ENCODE results near the gene SYMPK. TPM values are rescaled to one million over a fixed set of nuclear protein-coding genes. Genes with fewer than 3 reads are reported as not detected.

Gene SYMPK
- total and polyA plus RNA-seq, 2 donors from 2014 or later = 61.5 to 77.4 TPM

DNA sequence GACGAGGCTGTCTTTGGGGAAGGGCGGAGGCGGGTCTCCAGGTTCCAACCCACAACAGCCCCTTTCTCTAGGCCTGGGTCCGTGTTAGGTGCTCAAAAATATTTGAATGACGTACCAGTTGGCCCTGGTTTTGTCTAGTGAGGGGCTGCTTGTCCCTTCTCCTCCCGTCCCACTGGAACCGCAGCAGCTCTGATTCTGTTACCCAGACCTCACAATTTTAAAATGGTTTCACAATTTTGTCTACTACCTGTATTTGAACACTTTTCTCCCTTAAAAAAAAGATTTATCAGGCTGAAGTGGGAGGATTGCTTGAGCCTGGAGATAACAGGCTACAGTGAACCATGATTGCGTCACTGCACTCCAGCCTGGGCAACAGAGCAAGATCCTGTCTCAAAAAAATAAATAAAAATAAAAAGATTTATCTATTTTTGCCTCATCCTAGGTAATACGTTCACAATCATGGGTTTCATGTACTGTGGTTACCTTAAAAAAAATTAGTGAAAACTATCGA is 24.3 kb upstream of the SYMPK start:
- H3K4me1 ChIP-seq (ENCODE audit: control insufficient read depth in 2 of 3, insufficient read depth in 2 of 3, low read depth in 1 of 3, low read length in 3 of 3) = peaks cover 0 to 27% (median 7%) of the 10 kb centered on the region in 3 donors
- FAIRE-seq = no peak
- H3K27me3 ChIP-seq (ENCODE audit: control insufficient read depth, insufficient read depth, low read length) = no peaks in the 10 kb centered on the region
- peak overlapping the region; percentile 12 to 97 (median 71) for H3K9ac ChIP-seq (ENCODE audit: low read length in 3 of 3)
- peak in 1 of 5 donors; percentile 66 for DNase-seq
- H3K4me3 ChIP-seq (ENCODE audit: low read length in 3 of 3) = peak overlapping the region; percentile 50 to 86 (median 70)
- peak overlapping the region; percentile 94 to 95 for H3K27ac ChIP-seq (ENCODE audit: low read depth in 2 of 2, low read length in 2 of 2)
- no peaks in the 10 kb centered on the region for H3K36me3 ChIP-seq (ENCODE audit: control insufficient read depth in 2 of 3, insufficient read depth in 3 of 3, low read length in 3 of 3)
- intact Hi-C loops (cut with DNase I) = no loop called here
- no peaks in the 10 kb centered on the region for H3K9me3 ChIP-seq (ENCODE audit: control insufficient read depth in 2 of 3, insufficient read depth in 1 of 3, low read length in 3 of 3)
- TF ChIP-seq, protein P1, sequence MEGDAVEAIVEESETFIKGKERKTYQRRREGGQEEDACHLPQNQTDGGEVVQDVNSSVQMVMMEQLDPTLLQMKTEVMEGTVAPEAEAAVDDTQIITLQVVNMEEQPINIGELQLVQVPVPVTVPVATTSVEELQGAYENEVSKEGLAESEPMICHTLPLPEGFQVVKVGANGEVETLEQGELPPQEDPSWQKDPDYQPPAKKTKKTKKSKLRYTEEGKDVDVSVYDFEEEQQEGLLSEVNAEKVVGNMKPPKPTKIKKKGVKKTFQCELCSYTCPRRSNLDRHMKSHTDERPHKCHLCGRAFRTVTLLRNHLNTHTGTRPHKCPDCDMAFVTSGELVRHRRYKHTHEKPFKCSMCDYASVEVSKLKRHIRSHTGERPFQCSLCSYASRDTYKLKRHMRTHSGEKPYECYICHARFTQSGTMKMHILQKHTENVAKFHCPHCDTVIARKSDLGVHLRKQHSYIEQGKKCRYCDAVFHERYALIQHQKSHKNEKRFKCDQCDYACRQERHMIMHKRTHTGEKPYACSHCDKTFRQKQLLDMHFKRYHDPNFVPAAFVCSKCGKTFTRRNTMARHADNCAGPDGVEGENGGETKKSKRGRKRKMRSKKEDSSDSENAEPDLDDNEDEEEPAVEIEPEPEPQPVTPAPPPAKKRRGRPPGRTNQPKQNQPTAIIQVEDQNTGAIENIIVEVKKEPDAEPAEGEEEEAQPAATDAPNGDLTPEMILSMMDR (IDR thresholded peaks at IDR 0.05; ENCODE audit: borderline replicate concordance, extremely low read depth, insufficient read depth) = no peak

DNA sequence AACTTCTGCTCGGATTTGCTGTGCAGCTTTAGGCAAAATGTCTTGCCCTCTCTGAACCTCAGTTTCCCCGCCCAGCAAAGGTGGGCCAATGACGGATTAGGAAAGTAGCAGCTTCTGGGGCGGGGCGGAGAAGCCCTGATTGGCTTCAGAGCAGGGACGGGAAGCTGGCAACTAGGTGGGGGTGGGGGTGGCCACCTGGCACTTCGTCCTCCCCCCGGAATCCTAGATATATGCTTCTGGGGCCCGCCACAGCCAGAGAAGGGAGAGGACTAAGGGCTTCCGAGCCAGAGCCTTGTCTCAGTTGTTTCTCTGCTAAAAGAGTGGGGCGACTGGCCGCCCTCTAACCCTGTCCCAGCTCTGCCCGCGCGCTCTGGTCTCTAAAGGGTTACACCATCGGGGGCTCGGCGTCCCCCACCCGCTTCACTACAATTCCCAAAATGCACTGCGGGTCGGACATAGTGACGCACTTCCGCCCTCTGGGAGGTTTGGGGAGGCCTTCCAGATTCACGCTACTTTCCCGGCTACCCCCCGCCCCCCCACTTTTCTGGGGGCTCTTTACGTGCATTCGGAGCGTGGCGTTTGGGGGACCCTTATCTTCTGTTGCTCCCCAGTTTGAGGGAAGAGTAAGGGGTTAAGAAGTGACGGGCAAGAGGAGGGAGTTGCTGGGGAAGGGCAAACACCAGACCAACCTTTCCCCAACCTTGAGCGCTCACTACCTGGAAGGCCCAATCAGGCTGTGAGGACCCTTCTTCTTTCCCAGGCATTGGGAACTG is 23.7 kb upstream of the SYMPK start:
- Histone ChIP-seq H3K27me3 (ENCODE audit: control insufficient read depth, insufficient read depth, low read length) (no peaks in the 10 kb centered on the region), H3K27ac (ENCODE audit: low read depth in 2 of 2, low read length in 2 of 2) (peak overlapping the region; percentile 94 to 95), H3K4me1 (ENCODE audit: control insufficient read depth in 2 of 3, insufficient read depth in 2 of 3, low read depth in 1 of 3, low read length in 3 of 3) (peaks cover 0 to 29% (median 11%) of the 10 kb centered on the region in 3 donors), H3K9ac (ENCODE audit: low read length in 3 of 3) (peak overlapping the region; percentile 36 to 97 (median 71)), H3K9me3 (ENCODE audit: control insufficient read depth in 2 of 3, insufficient read depth in 1 of 3, low read length in 3 of 3) (no peaks in the 10 kb centered on the region), H3K4me3 (ENCODE audit: low read length in 3 of 3) (peak overlapping the region; percentile 50 to 86 (median 81)), H3K36me3 (ENCODE audit: control insufficient read depth in 2 of 3, insufficient read depth in 3 of 3, low read length in 3 of 3) (no peaks in the 10 kb centered on the region)
- FAIRE-seq (no peak), DNase-seq (peak; percentile 93 to 98 (median 96))
- TF ChIP-seq, protein P1 (IDR thresholded peaks at IDR 0.05; ENCODE audit: borderline replicate concordance, extremely low read depth, insufficient read depth) = no peak
- intact Hi-C loops (cut with DNase I) = no loop called here

DNA sequence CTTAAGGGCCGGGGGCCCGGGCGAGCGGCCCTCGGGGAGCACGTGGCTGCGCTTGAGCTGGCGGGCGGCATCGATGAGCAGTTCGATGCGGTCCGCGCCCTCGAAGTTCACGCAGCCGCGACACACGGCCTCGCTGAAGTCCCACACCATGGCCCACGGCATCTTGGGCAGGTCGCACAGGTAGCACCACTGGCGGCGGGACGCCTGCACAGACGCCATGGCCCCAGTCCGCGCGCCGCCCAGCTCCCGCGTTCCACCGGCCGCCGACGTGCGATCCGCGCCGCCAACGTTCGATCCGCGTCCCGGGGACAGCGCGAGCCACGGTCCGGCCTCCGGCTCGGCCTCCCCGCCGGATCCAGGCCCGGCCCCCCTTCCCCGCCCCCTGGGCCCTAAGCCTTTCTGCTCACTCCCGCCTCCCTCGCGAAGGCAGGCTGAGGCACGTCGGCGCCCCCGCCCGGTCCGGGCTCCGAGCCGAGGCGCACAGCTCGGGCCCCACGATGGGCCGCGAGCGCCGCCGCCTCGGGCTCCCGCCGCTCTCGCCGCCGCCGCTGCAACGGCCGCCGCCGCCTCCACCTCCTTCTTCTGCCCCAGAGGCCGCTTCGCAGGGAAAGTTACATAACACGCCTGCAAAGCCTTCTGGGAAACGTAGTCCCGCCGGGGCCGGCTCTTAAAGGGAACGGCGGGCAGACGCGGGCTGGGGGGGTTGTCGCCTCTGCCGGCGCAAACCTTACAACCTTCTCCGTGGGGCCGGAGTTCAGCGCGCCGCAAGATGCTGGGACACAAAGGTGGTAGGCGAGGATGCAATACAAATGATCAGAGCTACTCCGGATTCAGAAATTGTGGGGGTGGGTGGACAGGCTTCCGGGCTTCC is 22.8 kb upstream of the SYMPK start, which contains the start of gene IRF2BP1:
TSS of gene IRF2BP1 (minus strand) at position 586 of the 871 bp plus-strand sequence. CDS start at position 219, 367 bp downstream.
- DNase-seq (peak; percentile 94 to 98 (median 96)), FAIRE-seq (no peak)
- Histone ChIP-seq H3K9me3 (ENCODE audit: control insufficient read depth in 2 of 3, insufficient read depth in 1 of 3, low read length in 3 of 3) (no peaks in the 10 kb centered on the region), H3K27ac (ENCODE audit: low read depth in 2 of 2, low read length in 2 of 2) (peak within 1 kb of the TSS; percentile 94 to 95), H3K4me1 (ENCODE audit: control insufficient read depth in 2 of 3, insufficient read depth in 2 of 3, low read depth in 1 of 3, low read length in 3 of 3) (peaks cover 0 to 32% (median 11%) of the 10 kb centered on the region in 3 donors), H3K4me3 (ENCODE audit: low read length in 3 of 3) (peak within 1 kb of the TSS; percentile 54 to 86 (median 81)), H3K27me3 (ENCODE audit: control insufficient read depth, insufficient read depth, low read length) (no peaks in the 10 kb centered on the region), H3K9ac (ENCODE audit: low read length in 3 of 3) (peak within 1 kb of the TSS; percentile 36 to 97 (median 71)), H3K36me3 (ENCODE audit: control insufficient read depth in 2 of 3, insufficient read depth in 3 of 3, low read length in 3 of 3) (no peaks in the 10 kb centered on the region)
- TF ChIP-seq, protein P1 (IDR thresholded peaks at IDR 0.05; ENCODE audit: borderline replicate concordance, extremely low read depth, insufficient read depth) = no peak
- intact Hi-C loops (cut with DNase I) = no loop called here
